Measurements from ENCODE around the gene APOL4.
"Not testable (repeated sequence)": the region's sequence is repeated elsewhere in the genome, so short reads cannot be mapped to it uniquely, and the experiment has no call there.

DNA sequence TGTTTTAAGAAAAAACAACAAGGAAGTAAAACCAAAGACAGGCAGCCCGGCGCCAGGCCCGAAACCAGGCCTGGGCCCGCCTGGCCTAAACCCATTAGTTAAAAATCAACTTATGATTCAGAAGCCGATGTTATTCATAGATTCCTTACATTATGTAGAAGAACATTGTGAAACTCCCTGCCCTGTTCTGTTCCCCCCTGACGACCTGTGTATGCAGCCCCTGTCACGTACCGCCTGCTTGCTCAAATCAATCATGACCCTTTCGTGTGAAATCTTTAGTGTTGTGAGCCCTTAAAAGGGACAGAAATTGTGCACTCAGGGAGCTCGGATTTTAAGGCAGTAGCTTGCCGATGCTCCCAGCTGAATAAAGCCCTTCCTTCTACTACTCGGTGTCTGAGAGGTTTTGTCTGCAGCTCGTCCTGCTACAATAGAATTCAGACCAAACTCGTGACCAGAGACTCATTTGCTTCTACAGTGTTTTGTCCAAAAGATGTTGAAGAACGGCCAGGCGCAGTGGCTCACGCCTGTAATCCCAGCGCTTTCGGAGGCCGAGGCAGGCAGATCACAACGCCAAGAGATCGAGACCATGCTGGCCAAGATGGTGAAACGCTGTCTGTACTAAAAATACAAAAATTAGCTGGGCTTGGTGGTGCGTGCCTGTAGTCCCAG, 48.8 kb upstream of the APOL4 start:
- TF ChIP-seq, protein P1, sequence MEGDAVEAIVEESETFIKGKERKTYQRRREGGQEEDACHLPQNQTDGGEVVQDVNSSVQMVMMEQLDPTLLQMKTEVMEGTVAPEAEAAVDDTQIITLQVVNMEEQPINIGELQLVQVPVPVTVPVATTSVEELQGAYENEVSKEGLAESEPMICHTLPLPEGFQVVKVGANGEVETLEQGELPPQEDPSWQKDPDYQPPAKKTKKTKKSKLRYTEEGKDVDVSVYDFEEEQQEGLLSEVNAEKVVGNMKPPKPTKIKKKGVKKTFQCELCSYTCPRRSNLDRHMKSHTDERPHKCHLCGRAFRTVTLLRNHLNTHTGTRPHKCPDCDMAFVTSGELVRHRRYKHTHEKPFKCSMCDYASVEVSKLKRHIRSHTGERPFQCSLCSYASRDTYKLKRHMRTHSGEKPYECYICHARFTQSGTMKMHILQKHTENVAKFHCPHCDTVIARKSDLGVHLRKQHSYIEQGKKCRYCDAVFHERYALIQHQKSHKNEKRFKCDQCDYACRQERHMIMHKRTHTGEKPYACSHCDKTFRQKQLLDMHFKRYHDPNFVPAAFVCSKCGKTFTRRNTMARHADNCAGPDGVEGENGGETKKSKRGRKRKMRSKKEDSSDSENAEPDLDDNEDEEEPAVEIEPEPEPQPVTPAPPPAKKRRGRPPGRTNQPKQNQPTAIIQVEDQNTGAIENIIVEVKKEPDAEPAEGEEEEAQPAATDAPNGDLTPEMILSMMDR (IDR thresholded peaks at IDR 0.05): not testable (repeated sequence)
- not testable (repeated sequence) for TF ChIP-seq ZFX (IDR thresholded peaks at IDR 0.05; ENCODE audit: borderline replicate concordance)

Measured in 22Rv1 (cell line).